Lung (tissue), 12 donors: ENCODE data around the gene PTBP1. TPM values are rescaled to one million over a fixed set of nuclear protein-coding genes. Genes with fewer than 3 reads are reported as not detected.

Experiments used
- ATAC-seq: fragments of 200-7000 bp; cut with Tn5 transposase; one replicate; pipeline ENCODE4 v1.9.1; 2020; ENCODE audit warnings: moderate number of reproducible peaks; ENCODE audit not compliant: insufficient read depth, low FRiP score
- DNase-seq, 3 donors: peaks; one replicate each; pipeline ENCODE4 v3.0.0-alpha.2; 2013 to 2017
- H3K27ac ChIP-seq, 2 donors: one replicate each; pipeline ENCODE4 v1.5.1; 2013; ENCODE audit warnings: mild to moderate bottlenecking in 2 of 2, moderate library complexity in 2 of 2, control low read depth in 1 of 2, inconsistent platforms in 1 of 2, low read depth in 1 of 2, low read length in 1 of 2
- H3K27me3 ChIP-seq, 3 donors: one replicate each; pipeline ENCODE4 v1.5.1; 2013; ENCODE audit warnings: low read length in 2 of 3; ENCODE audit not compliant: control insufficient read depth in 3 of 3, insufficient read depth in 3 of 3
- H3K36me3 ChIP-seq, 4 donors: one replicate each; pipeline ENCODE4 v1.5.1; 2013; ENCODE audit warnings: low read length in 4 of 4, mild to moderate bottlenecking in 1 of 4, moderate library complexity in 1 of 4; ENCODE audit not compliant: control insufficient read depth in 4 of 4, insufficient read depth in 4 of 4
- H3K4me1 ChIP-seq, 5 donors: one replicate each; pipeline ENCODE4 v1.5.1; 2013; ENCODE audit warnings: low read length in 5 of 5, mild to moderate bottlenecking in 2 of 5, moderate library complexity in 1 of 5; ENCODE audit not compliant: control insufficient read depth in 5 of 5, insufficient read depth in 5 of 5
- H3K4me3 ChIP-seq: one replicate; pipeline ENCODE4 v1.5.1; 2013; ENCODE audit warnings: mild to moderate bottlenecking, control low read depth, moderate library complexity
- H3K9ac ChIP-seq, 2 donors: one replicate each; pipeline ENCODE4 v1.5.1; 2013; ENCODE audit warnings: low read length in 2 of 2, control low read depth in 1 of 2; ENCODE audit not compliant: insufficient read depth in 1 of 2
- H3K9me3 ChIP-seq, 4 donors: one replicate each; pipeline ENCODE4 v1.5.1; 2013; ENCODE audit warnings: low read length in 3 of 4, mild to moderate bottlenecking in 1 of 4, moderate library complexity in 1 of 4; ENCODE audit not compliant: control insufficient read depth in 4 of 4, insufficient read depth in 3 of 4
- CTCF ChIP-seq: IDR thresholded peaks from 2 replicates; pipeline ENCODE4 v1.5.1; 2012; ENCODE audit warnings: mild to moderate bottlenecking; ENCODE audit errors: control extremely low read depth, extremely low read depth
- WGBS, 2 donors: extraction: QIAGEN DNeasy Blood & Tissue Kit; methylation state at CpG; one replicate each; pipeline ENCODE4 v1.1.7; 2013; 5-methylcytosine and 5-hydroxymethylcytosine counted together
- polyA plus RNA-seq, 2 donors: library from polyadenylated mRNA; stranded (reverse); fragments of 200-250 nt; gene quantifications; one replicate each; pipeline ENCODE4 v1.2.1, GENCODE V29; 2013
- total RNA-seq, 2 donors: library from RNA; depleted of rRNA in 1 of 2; stranded (reverse); fragments of >200 nt in 1 of 2; gene quantifications; one replicate each; pipeline ENCODE4 v1.2.1, GENCODE V29; 2014 to 2021
- donor health status: control.
- donor health status: control.
- donor health status: Bipolar disorder and iron deficiency.
- donor health status: healthy.
- donor health status: DM: yes; HTN: yes; CAD: no.

PTBP1 gene
- total and polyA plus RNA-seq, 4 donors, result 112 to 321 (median 203) TPM

DNA sequence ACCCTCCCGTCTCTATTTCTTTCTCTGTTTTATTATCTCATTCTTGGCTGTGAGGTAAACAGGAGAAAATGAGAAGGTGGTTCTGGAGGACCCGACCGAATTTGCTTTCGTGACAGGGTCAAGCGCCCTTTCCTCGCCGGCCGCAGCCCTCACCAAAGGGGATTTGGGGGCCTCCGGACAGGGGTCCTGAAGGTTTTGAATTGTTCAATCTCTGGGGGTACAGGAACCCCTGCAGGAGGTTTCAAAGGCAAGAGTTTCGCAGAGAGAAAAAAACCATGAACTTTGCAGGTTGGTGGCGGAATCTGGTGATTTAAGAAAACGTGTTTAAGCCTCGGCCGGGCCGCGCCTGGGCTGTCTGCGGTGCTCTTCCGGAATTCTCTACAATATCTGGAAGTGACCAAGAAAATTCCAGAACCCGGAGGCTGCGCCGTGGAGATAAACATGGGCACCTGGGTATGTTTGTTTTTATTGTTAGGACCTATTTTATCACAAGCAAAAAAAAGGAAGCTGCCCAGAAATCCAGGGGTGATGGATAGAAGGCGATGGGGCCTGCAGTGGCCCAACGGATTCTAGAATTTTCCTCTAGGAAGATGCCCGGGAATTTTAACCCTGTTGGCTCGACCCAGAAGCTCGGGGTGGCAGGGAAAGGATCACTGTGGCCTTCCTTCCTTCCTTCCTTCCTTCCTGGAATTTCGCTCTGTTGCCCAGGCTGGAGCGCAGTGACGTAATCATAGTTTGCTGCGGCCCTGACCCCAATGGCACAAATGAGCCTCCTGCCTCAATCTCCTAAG, 14.2 kb upstream of the PTBP1 start:
- Histone ChIP-seq H3K27me3 (no peaks in the 10 kb centered on the region), H3K4me1 (peaks cover 0 to 17% (median 11%) of the 10 kb centered on the region in 5 donors), H3K36me3 (no peaks in the 10 kb centered on the region), H3K9ac (no peak overlapping the region), H3K4me3 (peak overlapping the region; percentile 9), H3K27ac (peak overlapping the region; percentile 63 to 78), H3K9me3 (no peaks in the 10 kb centered on the region)
- ATAC-seq (no peak), DNase-seq (no peak)
- TF ChIP-seq CTCF, result no peak
- WGBS, 2 donors, result 39 to 58% methylated on average over 29 to 30 of the region's 30 CpGs

DNA sequence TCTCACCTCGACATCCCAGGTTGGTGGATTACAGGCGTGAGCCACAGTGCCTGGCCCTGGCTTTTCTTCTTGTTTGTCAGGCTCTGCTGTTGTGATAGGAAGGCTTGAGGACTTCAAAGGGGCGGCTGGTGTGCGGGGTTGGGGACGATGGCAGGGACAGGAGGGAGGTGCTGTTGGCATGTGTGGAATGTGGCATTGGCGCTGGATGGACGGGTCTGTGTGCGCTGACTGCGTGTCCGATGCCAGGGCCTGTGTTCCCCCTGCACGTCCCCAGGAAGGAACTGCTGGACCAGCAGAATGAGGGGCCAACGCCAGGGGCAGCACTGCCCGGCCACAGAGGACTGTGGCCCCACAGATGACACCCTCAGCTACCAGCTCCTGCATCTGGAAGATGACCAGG, 12.7 kb upstream of the PTBP1 start:
- ATAC-seq, result no peak
- no peaks in the 10 kb centered on the region for H3K27me3 ChIP-seq
- no peaks in the 10 kb centered on the region for H3K9me3 ChIP-seq
- no peak for TF ChIP-seq CTCF
- 50 to 78% methylated on average over 13 of the region's 13 CpGs for WGBS, 2 donors
- H3K36me3 ChIP-seq, result no peaks in the 10 kb centered on the region
- no peak overlapping the region for H3K9ac ChIP-seq
- H3K4me1 ChIP-seq, result peaks cover 0 to 25% (median 17%) of the 10 kb centered on the region in 5 donors
- DNase-seq, result no peak
- no peak overlapping the region for H3K4me3 ChIP-seq
- peak overlapping the region in 1 of 2 donors; percentile 50 for H3K27ac ChIP-seq

DNA sequence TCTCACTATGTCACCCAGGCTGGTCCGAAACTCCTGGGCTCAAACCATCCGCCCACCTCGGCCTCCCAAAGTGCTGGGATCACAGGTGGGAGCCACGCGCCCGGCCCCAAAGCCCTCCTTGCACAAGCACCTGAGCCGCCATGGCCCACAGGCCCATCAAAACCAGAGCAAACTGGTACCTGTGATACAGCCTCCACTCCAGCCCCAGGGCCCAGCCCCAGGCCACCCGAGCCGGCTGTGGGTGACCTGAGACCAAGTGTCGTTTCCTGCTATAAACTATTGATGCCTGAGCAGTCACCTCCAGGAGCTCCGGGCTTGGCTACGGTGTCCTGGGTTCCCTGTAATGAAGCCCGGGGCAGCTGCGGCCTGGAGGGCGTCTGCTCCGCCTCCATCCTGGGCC, 9.7 kb upstream of the PTBP1 start:
- Histone ChIP-seq H3K4me3 (no peak overlapping the region), H3K9me3 (no peaks in the 10 kb centered on the region), H3K27ac (peak overlapping the region in 1 of 2 donors; percentile 21), H3K9ac (no peak overlapping the region), H3K27me3 (no peaks in the 10 kb centered on the region), H3K4me1 (peaks cover 0 to 20% (median 16%) of the 10 kb centered on the region in 5 donors), H3K36me3 (no peaks in the 10 kb centered on the region)
- DNase-seq, result no peak
- no peak for TF ChIP-seq CTCF
- no peak for ATAC-seq
- WGBS, 2 donors, result 89% methylated on average over 16 of the region's 16 CpGs

DNA sequence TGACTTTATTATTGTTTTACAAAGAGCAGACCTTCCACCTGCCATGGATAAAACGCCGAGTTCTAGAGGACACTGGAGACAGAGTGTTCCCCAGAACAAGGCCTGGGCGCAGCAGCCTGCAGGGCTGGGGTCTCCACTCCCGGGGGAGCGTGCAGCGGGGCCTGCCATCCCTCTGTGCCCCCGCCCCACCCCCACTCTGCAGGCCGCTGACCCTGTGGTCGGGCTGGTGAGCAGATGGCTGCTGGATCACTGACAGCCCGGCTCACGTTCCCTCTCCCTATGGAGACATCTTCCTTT, 8.6 kb upstream of the PTBP1 start:
- DNase-seq (no peak), ATAC-seq (no peak)
- no peaks in the 10 kb centered on the region for H3K9me3 ChIP-seq
- 55 to 61% methylated on average over 11 of the region's 11 CpGs for WGBS, 2 donors
- no peaks in the 10 kb centered on the region for H3K36me3 ChIP-seq
- H3K27me3 ChIP-seq, result no peaks in the 10 kb centered on the region
- H3K4me1 ChIP-seq, result peaks cover 0 to 20% (median 11%) of the 10 kb centered on the region in 5 donors
- TF ChIP-seq CTCF, result no peak
- no peak overlapping the region for H3K4me3 ChIP-seq
- no peak overlapping the region for H3K9ac ChIP-seq
- peak overlapping the region; percentile 58 to 78 for H3K27ac ChIP-seq
